Fibroblast of skin of abdomen (primary cell): ENCODE results near the gene STK32B.
"Not testable (repeated sequence)": the region's sequence is repeated elsewhere in the genome, so short reads cannot be mapped to it uniquely, and the experiment has no call there.

ENCODE experiments used
- DNase-seq: peaks from one replicate; pipeline ENCODE4 v3.0.0-alpha.2; 2013

Gene STK32B

DNA sequence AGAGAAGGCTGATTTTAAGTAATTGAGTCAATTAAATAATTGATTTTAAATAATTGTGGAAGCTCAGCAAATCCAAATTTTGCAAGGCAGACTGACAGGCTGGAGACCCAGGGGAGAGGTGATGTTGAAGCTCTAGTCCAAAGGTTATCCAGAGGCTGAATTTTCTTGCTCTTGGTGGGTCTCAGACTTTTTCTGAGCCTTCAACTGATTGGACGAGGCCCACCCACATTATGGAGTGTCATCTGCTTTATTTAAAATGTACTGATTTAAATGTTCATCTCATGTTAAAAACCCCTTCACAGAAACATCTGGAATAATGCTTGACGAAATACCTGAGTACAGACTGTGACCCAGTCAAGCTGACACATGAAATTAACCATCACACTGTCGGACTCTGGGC lies 20.4 kb upstream of the STK32B start:
- no peak for DNase-seq

DNA sequence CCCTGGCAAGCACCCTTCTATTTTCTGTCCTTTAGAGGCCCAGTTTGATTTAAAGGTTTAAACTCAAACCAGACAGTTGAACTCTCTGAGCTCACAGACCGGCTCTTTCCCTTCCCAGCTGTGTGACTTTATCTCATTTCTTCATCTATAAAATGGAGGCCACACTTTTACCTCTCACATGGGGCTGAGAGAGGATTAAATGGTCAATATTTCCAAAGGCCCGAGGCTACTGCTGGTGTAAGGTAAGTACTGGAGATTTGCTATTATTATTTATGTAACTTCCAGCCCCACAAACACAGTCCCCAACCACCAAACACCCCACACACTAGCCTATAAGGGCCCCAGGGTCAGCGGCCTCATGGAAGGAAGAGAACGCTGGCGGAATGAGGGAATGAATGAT lies 18.5 kb upstream of the STK32B start:
- DNase-seq, result no peak

DNA sequence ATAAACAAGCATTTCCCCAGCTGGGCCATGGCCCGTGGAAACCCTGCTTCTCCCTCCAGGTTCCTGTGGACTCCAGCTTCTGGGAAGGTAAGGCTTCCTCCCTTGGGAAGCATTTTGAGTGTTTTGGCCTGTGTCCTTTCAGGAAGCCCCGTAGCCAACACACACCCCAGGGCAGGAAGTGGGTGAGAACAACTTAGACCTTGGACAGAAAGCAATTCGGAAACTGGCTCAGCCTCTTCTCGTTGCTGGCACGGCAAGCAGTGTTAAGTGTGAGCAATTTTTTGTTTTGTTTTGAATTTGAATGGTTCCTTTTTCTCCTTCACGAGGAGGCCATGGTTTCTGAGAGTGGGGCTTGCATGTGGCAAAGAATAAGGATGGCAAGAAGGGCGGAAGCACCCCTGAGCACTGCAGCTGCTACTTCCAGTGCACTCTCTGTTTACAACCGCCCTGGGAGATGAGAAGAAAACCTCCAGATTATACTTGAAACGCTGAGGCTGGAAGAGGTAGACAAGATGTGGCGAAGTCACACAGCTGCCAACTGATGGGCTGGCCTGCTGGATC lies 17.9 kb upstream of the STK32B start:
- no peak for DNase-seq

DNA sequence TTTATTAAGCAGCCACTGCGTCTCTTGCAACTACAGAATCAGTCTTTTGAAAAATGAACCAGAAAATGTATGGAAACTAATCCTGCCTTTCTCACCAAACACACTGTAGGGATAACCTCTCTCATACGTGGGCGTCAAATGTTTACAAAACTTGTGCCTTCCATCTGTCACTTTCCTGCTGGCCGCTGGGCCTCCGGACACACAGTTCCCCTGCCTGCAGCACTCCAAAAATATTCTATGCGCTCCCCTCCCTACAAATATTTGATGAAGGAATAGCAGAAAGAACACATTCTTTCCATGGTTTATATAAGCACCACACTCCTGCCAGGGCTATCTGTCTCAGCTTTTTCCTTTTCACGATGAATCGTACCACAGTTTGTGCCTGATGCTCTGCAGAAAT lies 17.1 kb upstream of the STK32B start:
- no peak for DNase-seq

DNA sequence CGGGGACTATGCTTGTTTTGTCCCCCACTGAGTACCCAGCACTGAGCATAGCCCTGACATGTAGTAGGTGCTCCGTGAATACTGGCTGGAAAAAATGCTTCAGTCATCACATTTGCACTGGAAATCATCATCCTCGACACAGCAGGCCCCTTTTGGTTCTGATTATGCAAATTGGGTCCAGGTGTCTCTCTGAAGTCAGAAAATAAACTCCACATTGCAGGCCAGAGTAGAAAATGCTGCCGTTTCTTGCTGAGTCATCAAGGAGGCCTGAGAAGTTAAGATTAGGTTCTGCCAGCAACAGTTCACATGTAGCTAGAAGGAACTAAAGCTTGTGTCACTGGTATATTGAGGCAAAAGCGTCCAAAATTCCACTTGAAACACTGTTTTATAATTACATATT lies 15.0 kb upstream of the STK32B start:
- peak; percentile 88 for DNase-seq

DNA sequence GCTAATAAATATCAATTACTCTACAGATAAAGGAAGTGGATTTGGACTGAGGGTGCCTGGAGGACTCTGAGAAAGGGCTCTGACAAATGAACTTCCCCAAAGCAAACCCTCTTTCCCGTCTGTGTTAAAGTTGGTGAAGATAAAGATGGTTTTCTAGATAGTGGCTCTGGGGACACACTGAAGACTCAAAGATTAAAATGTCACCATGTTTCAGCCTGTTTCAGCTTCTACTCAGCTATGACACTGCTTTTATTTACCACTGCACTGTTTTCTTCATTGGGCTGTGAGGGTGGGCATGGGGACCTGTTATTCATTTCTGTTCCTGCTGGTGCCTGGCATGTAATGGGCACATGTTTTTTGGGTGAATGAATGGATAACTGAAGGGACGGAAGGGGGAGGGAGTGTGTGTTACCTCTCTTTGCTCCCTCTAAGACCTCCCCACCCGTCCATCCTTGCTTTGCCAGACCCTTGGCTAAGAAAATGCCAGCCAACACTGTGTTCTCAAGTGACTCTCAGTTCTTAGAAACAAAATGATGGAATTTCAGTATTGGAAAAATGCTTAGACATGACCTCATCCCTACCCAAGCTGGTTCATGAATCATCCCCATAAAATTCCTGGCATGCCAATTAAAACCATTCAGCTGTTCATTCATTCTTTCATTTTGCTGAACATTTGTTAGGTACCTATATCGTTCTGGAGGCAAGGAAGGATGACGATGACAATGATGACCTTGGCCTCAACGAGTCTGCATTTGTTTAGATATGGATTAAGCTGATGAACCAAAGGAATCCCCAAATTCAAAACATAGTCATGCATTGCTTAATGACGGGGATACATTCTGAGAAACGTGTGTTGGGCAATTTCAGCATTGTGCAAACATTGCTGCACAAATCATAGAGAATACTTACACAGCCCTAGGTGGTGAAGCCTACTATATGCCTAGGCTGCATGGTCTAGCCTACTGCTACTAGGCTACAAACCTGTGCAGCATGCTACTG lies 13.4 kb upstream of the STK32B start:
- DNase-seq, result peak; percentile 95

DNA sequence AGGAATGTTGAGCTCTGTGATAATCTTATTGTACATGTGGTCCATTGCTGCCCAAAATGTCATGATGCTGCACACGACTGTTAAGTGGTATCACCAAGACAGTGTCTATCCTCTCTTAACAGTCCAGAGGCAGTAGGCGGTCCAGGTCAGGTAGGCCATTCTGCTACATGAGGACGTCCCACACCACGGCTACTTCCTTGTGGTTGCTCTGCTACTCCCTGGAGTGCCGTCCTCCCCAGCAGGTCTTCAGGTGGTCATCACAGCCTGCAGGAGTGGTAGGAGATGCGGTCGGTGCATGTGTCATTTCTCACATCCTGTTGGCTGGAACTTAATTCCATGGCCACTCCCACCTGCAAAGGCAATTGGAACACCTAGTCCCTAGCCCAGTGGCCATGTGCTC lies 11.5 kb upstream of the STK32B start:
- DNase-seq, result no peak

DNA sequence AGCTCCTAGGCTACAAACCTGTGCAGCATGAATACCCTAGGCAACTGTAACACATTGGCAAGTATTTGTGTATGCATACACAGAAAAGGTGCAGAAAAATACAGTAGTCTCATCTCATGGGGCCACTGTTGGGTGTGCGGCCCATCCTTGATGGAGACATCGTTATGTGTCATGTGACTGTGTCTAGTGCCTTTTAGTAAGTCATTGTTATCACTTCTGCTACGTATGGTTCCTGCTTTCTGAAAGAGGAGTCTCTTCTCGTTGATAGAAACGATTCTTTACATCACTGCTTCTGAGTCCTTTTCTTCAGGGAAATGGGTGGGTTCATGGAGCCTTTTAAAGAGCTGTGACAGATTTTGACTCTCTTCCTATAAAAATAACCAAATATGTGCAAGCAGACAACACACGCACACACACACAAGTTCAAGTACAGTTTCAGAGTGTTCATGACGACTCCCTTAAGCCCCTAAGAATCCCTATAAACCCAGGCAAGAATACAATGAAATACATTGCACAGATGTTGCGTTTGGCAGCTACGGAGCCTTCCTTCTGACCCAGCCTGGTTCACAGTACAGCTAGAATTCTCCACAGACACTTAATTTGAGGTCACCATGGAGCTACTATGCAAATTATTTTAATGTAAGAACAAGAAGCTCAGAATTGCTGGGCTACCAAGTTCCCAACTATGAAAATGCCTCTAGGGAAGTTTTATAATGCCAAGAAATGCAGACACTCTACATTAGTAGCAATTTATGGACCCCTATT lies 10.2 kb upstream of the STK32B start:
- no peak for DNase-seq

DNA sequence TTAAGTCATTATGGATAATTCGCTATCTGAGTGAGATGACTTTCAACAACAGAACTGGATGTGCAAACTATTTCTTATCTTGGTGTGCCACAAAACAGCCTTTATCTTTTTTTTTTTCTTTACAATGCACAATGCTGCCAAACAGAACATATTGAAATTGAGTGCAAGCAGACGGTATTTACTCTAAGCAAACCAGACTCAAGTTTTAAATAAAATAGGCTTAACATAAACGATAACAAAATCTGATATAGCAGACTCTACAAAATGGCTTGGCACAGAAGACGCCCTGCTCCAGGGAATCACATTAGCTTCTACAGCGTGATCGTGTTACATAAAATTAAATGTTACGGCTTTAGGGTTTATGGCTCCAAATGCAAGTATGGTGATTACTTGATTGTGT lies 9.6 kb upstream of the STK32B start:
- DNase-seq, result no peak

DNA sequence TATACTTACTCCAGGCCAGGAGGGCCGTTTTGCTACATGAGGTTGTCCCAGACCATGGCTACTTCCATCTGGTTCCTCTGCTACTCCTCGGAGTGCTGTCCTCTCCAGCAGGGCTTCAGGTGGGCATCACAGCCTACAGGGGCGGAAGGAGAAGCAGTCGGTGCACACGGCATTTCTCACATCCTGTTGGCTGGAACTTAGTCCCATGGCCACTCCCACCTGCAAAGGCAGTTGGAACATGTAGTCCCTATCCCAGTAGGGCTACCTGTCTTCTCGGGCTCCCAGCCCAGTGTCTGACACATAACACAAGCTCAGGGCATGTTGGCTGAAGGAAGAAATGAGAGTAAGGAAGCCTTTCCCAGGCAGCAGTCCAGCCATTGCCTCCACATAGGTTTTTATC lies 7.7 kb upstream of the STK32B start:
- no peak for DNase-seq

DNA sequence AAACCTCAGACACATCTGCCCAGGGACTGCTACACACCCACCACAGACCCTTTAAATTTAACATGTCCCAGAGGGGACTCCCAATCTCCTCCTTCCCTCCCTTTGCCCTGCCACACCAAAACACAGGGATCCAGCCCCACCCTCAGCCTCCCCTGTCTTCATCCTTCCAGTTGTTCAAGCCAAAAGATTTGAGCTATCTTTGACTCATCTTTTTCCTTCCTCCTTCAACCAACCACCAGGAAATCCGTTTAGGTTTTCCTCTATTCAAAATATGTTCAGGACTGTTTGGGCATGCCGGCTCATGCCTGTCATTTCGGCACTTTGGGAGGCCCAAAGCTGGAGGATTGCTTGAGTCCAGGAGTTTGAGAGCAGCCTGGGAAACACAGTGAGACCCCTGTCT lies 6.9 kb upstream of the STK32B start:
- no peak for DNase-seq

DNA sequence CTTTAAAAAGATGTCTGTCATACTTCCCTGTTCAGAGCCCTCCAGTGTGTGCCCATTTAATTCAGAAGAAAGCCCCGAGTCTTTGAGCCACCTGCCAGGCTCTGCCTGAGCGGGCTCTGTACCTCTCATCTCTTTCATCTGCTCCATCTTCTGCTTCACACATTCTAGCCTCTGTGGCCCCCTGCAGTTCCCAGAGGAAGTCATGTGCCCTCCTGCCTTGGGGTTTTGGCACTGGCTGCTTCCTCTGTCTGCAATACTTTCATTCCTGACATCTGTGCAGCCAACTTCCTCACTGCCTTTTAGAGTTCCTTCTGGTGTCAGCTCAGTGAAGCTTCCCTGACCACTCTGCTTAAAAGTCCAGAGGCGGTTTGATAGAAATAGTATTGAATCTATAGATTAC lies 6.2 kb upstream of the STK32B start:
- no peak for DNase-seq

DNA sequence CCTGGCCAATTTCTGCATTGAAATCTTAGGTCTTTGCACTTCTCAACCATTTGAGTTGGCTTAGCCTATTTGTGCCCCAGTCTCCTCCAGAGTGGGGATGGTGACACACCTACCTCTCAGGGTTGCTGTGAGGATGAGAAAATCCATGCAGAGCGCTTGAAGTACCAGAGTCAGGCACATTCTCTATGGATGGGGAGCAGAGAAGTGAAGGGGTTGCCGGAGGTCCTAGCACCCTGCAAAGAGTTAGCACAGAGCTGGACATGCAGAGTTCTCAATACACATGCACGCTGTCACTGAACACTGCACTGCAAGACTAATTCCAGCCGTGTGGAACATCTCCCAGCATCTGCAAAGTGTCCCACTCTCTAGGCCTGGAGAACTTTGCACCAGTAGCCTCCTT lies 2.6 kb upstream of the STK32B start:
- DNase-seq, result no peak

DNA sequence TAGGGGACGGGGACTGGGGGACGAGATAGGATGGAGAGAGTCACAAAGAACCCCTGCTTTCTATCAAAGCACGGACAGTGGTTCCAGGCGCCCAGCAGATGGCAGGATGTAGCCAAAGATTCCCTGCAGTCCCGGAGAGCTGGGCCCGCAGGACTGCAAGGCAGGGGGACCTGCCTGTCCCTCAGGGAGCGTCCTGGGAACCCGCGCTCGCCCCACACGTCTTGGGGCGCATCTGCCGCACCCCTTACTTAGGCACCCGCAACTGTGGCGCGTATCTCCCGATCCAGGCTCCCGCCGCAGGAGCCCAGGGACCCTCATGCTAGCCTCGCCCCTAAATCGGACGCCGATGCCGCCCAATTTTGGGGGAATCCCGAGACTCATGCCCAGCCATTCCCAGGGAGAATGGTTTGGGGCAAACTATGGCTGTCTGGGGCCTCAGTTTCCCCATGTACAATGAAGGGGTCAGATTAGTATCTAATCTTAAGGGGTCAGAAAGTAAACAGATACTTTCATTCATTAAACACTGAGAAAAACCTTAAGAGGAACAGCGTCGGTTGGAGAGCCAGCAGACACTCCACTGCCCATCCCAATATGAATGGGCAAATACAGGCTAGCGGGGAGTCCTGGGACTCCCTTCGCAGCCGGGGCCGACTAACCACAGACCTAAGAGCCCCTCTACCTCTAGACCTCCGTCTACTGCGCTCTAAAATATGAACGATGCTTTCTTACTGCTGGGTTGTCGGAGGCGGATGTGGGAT lies 581 bp upstream of the STK32B start:
- DNase-seq, result peak; percentile 76

DNA sequence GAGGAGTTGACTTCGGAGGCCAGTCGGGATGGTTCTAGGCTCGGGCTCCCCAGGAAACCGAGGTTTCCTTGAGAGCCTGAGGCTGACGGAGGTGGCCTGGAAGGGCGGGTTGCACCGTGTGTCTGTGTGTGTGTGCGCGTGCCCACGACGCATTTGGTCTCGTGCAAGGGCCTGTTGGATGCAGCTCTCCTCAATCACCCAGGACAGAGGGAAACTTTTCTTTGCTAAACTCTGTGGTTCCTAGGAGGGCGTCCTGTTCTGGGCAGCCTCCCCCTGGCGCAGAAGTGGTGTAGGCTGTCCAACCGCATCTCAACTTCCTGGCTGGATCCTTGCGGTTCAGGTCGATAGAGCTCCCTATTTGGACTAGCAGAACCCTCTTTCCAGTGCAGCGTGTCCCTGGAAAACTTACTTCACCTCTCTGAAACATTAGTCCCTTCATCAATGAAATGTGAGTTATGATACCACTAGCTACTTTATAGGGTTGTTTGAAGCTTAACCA lies 973 bp downstream of the STK32B start:
- DNase-seq, result no peak

DNA sequence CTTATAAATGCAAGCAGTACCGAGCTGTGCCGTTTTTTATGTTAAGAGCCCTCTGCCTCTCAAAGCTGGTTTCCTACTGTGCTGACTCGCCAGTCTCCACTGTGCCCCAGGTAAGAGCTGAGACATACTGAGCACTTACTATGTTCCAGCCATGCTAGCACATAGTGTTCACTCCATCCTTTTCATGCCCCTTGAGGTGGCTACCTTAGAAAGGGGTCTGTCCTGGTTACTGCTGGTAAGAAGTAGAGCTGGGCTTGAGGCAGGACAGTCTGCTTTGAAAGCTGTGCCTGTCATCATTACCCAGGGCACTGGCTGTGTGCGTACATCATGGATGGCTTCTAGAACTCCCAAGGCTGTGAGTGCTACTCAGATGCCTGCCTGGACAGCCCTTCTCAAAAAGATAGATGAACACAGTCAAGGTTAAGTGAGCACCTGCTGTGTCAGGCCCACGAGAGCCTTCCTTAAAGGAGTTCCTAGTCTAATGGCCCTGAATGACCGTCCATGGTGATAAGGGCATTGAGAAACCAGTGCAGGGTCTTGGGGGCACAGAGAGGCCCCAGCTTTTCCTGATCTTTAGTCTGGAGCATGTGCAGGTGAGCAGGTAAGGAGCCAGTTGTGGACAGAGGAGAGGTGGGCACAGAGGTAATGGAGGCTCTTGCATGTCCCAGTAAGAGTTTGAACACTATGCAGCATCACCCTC lies 1.6 kb downstream of the STK32B start:
- no peak for DNase-seq

DNA sequence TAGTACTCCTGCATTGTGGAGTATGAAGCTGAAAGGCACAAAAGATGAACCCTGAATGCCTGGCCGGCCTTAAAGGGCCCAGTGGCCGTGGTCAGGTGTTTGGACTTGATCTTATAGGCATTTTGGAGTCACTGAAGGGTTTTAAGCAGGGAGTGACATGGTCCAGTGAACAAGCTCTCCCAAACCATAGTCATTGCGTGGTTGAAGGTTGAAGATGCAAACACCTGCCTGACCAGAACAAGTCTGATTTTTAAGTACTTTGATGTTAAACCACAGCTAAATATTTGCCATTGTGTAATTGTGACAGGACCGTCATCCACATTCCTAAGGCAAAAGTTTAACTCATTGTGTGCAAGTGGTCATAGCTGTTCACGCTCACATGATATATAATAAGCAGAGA lies 3.3 kb downstream of the STK32B start:
- no peak for DNase-seq

DNA sequence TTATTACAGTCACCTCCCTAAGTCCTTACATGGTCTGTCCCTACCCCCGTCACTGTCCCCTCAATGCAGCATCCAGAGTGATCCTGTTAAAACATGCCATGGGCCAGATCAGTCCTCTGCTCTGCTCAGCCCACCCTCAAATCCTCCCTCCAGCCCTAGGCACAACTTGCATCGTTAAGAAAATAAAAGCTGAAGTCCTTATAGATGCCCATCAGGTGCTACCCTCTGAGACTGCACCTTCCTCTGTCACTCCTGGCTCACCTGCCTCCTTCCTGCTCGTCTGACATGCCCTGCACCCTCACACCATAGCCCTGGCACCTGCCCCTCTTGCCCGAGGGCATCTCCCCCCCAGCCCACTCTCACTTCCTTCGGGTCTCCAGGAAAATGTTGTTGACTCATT lies 4.1 kb downstream of the STK32B start:
- no peak for DNase-seq

DNA sequence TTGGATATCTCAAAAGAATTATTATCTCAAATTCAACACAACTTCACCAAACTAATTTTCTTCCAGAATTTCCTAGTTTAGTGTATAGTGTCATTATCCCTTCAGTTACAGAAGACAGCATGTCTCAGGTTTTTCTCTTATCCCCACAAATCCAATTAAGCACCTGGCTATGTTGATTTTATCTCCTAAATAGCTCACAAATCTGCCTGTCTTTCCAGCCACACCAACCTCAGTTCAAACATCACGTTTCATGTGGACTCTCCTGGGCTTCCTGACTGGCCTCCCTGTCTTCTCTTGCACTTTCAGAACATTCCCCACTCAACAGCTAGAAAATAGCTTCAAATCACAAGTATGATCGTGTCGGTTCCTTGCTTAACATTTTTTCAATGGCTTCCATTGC lies 14.8 kb downstream of the STK32B start:
- no peak for DNase-seq

DNA sequence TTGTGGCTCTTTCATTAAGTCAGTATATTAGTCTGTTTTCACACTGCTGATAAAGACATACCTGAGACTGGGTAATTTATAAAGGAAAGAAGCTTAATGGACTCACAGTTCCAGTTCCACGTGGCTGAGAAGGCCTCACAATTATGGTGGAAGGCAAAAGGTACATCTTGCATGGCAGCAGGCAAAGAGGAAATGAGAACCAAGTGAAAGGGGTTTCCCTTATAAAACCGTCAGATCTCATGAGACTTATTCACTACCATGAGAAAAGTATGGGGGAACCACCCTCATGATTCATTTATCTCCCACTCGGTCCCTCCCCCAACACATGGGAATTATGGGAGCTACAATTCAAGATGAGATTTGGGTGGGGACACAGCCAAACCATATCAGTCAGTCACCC lies 15.7 kb downstream of the STK32B start:
- not testable (repeated sequence) for DNase-seq

DNA sequence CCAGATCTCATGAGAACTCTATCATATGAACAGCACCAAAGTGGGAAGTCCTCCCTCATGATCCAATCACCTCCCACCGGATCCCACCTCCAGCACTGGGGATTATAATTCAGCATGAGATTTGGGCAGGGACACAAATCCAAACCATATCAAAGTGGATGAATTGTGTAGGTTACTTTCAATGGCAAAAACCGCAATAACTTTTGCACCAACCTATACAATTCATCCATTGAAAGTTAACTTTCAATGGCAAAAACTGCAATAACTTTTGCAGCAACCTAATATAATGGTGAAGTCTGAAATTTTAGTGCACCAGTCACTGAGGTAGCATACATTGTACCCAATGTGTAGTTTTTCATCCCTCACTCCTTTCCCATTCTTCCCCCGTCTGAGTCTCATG lies 16.6 kb downstream of the STK32B start:
- DNase-seq, result no peak

DNA sequence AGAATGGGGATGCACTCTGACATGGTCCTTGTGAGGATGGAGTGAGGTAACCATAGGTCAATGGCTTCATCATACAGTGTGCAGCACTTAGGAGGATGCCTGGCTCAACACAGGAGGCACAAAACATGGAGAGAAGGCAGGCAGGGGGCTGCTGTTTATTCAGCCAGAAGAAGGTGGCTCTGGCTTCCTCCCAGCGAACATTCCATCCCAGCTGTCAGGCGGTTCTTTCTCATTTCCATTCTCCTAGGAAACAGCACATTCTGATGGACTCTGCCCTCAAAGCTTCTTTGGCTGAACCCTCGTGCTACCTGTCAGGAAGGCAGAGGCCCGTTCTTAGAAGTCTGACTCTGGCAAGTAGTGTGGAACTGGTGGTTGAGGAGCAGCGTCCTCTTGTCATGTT lies 18.6 kb downstream of the STK32B start:
- no peak for DNase-seq
